ENCODE measurements around the gene WWP2. TPM values are rescaled to one million over a fixed set of nuclear protein-coding genes. Genes with fewer than 3 reads are reported as not detected.
"Not testable (repeated sequence)": the region's sequence is repeated elsewhere in the genome, so short reads cannot be mapped to it uniquely, and the experiment has no call there.

The WWP2 gene
- total RNA-seq, 1 donor from 2014 or later, result 68.6 TPM

- no peak for DNase-seq (ENCODE audit: low spot score)
Measured at GRCh38 chr16:69745959-69746358, 16.2 kb upstream of the WWP2 start.

- no peak for DNase-seq (ENCODE audit: low spot score)
Measured at GRCh38 chr16:69747115-69747514, 15.0 kb upstream of the WWP2 start.

- no peak for DNase-seq (ENCODE audit: low spot score)
Measured at GRCh38 chr16:69748694-69749345, 13.3 kb upstream of the WWP2 start.

- DNase-seq (ENCODE audit: low spot score), result no peak
Measured at GRCh38 chr16:69754143-69754468, 8.0 kb upstream of the WWP2 start.

- DNase-seq (ENCODE audit: low spot score), result peak; percentile 97
Measured at GRCh38 chr16:69754469-69755310, 7.4 kb upstream of the WWP2 start, which contains the start of gene NOB1. Gene NOB1 (minus strand): TSS chr16:69754926. CDS start chr16:69754910, 16 bp downstream.

- no peak for DNase-seq (ENCODE audit: low spot score)
Measured at GRCh38 chr16:69756705-69757104, 5.4 kb upstream of the WWP2 start.

GRCh38 chr16:69757375-69757774 lies 4.8 kb upstream of the WWP2 start:
- not testable (repeated sequence) for DNase-seq (ENCODE audit: low spot score)

GRCh38 chr16:69762814-69763598 lies 874 bp downstream of the WWP2 start:
- no peak for DNase-seq (ENCODE audit: low spot score)

- no peak for DNase-seq (ENCODE audit: low spot score)
Measured at GRCh38 chr16:69763599-69763942, 1.4 kb downstream of the WWP2 start.

GRCh38 chr16:69767459-69768229 lies 5.5 kb downstream of the WWP2 start:
- DNase-seq (ENCODE audit: low spot score), result no peak

GRCh38 chr16:69768666-69769065 lies 6.5 kb downstream of the WWP2 start:
- no peak for DNase-seq (ENCODE audit: low spot score)

- no peak for DNase-seq (ENCODE audit: low spot score)
Measured at GRCh38 chr16:69769404-69769803, 7.3 kb downstream of the WWP2 start.

- DNase-seq (ENCODE audit: low spot score), result no peak
Measured at GRCh38 chr16:69771651-69771967, 9.5 kb downstream of the WWP2 start.

- DNase-seq (ENCODE audit: low spot score), result no peak
Measured at GRCh38 chr16:69773260-69773947, 11.3 kb downstream of the WWP2 start.

- no peak for DNase-seq (ENCODE audit: low spot score)
Measured at GRCh38 chr16:69775563-69775962, 13.4 kb downstream of the WWP2 start.

- no peak for DNase-seq (ENCODE audit: low spot score)
Measured at GRCh38 chr16:69779724-69780123, 17.6 kb downstream of the WWP2 start.

GRCh38 chr16:69781118-69781517 lies 19.0 kb downstream of the WWP2 start:
- no peak for DNase-seq (ENCODE audit: low spot score)

GRCh38 chr16:69784586-69784985 lies 22.5 kb downstream of the WWP2 start:
- no peak for DNase-seq (ENCODE audit: low spot score)

- DNase-seq (ENCODE audit: low spot score), result no peak
Measured at GRCh38 chr16:69787883-69788282, 25.8 kb downstream of the WWP2 start.

- DNase-seq (ENCODE audit: low spot score), result not testable (repeated sequence)
Measured at GRCh38 chr16:69791391-69791847, 29.3 kb downstream of the WWP2 start.

- DNase-seq (ENCODE audit: low spot score), result no peak
Measured at GRCh38 chr16:69793526-69793925, 31.4 kb downstream of the WWP2 start.

All from mucosa of gallbladder (tissue), 1 donor.